B cell (primary cell): Measurements from ENCODE around the gene CCL23. TPM values are rescaled to one million over a fixed set of nuclear protein-coding genes. Genes with fewer than 3 reads are reported as not detected.

Experiments
- ATAC-seq: fragments of 200-7000 bp; cut with Tn5 transposase; one replicate; pipeline ENCODE4 v1.10.0; 2021; ENCODE audit warnings: low read depth, mild to moderate bottlenecking, moderate number of reproducible peaks, moderate library complexity
- CTCF ChIA-PET: fragments of 350-600 bp; sonication (Branson Sonifier 250); formaldehyde crosslinking; loops from one replicate; lab custom pipeline; 2021; ENCODE audit warnings: antibody characterized with exemption, inconsistent platforms; lab: Charles Lee
- POLR2A ChIA-PET: fragments of 350-600 bp; sonication (Branson Sonifier 250); formaldehyde crosslinking; loops from one replicate; lab custom pipeline; 2021; ENCODE audit warnings: antibody characterized with exemption; lab: Charles Lee
- DNase-seq: peaks from one replicate; pipeline ENCODE4 v3.0.0; 2013
- H2AFZ ChIP-seq: 2 replicates; pipeline ENCODE4 v1.6.1; 2012; ENCODE audit warnings: mild to moderate bottlenecking, low read depth, low read length; ENCODE audit not compliant: insufficient read depth, poor library complexity, severe bottlenecking
- H3K27ac ChIP-seq, 2 donors: 1 replicate in 1 of 2; 2 replicates in 1 of 2; pipeline ENCODE4 v1.5.1; 2012 to 2013; ENCODE audit warnings: low read length in 2 of 2, mild to moderate bottlenecking in 2 of 2, moderate library complexity in 1 of 2
- H3K27me3 ChIP-seq, 4 experiments: fragments of 200-600 bp in 1 of 4; sonication (generic) in 1 of 4; replicated peaks in 1 of 4; 1 replicate in 2 of 4; 2 replicates in 2 of 4; pipeline versions ENCODE4 v1.6.1 to v1.7.0; 2013 to 2016; ENCODE audit warnings: low read length in 3 of 4, mild to moderate bottlenecking in 2 of 4, mixed read lengths in 1 of 4, moderate library complexity in 1 of 4; ENCODE audit not compliant: insufficient read depth in 4 of 4, control insufficient read depth in 3 of 4; ENCODE audit errors: control extremely low read depth in 1 of 4
- H3K36me3 ChIP-seq, 2 experiments: replicated peaks in 1 of 2; 1 replicate in 1 of 2; 2 replicates in 1 of 2; pipeline versions ENCODE4 v1.6.1 to v1.7.1; 2013; ENCODE audit warnings: low read length in 1 of 2; ENCODE audit not compliant: insufficient read depth in 2 of 2, control insufficient read depth in 1 of 2; ENCODE audit errors: control extremely low read depth in 1 of 2, extremely low read depth in 1 of 2
- H3K4me1 ChIP-seq, 2 donors: fragments of 200-600 bp in 1 of 2; sonication (generic) in 1 of 2; 1 replicate in 1 of 2; 2 replicates in 1 of 2; pipeline versions ENCODE4 v1.5.1 to v1.6.1; 2013 to 2017; ENCODE audit warnings: low read length in 2 of 2; ENCODE audit not compliant: control insufficient read depth in 2 of 2, insufficient read depth in 2 of 2
- H3K4me2 ChIP-seq: replicated peaks from 2 replicates; pipeline ENCODE3; 2012; ENCODE audit warnings: mild to moderate bottlenecking, low read depth, low read length; ENCODE audit not compliant: poor library complexity, severe bottlenecking
- H3K4me3 ChIP-seq, 5 experiments: fragments of 200-600 bp in 1 of 5; sonication (generic) in 1 of 5; 1 replicate in 3 of 5; 2 replicates in 2 of 5; pipeline versions ENCODE4 v1.5.1 to v1.7.0; 2011 to 2016; ENCODE audit warnings: low read length in 4 of 5, mild to moderate bottlenecking in 4 of 5, low read depth in 2 of 5, control low read depth in 1 of 5, moderate library complexity in 1 of 5; ENCODE audit not compliant: insufficient read depth in 1 of 5; ENCODE audit errors: control extremely low read depth in 1 of 5, extremely low read depth in 1 of 5
- H3K79me2 ChIP-seq: fragments of 200-600 bp; sonication (generic); one replicate; pipeline ENCODE4 v1.6.0; 2016; ENCODE audit warnings: low read length; ENCODE audit not compliant: control insufficient read depth, insufficient read depth
- H3K9ac ChIP-seq: fragments of 200-600 bp; sonication (generic); 2 replicates; pipeline ENCODE4 v1.6.1; 2017; ENCODE audit warnings: mild to moderate bottlenecking, low read length, moderate library complexity
- H3K9me3 ChIP-seq, 3 donors: one replicate each; pipeline versions ENCODE4 v1.6.1 to v1.7.1; 2013; ENCODE audit warnings: low read length in 2 of 3; ENCODE audit not compliant: control insufficient read depth in 2 of 3, insufficient read depth in 1 of 3; ENCODE audit errors: control extremely low read depth in 1 of 3
- H4K20me1 ChIP-seq: 2 replicates; pipeline ENCODE4 v1.6.0; 2012; ENCODE audit warnings: mild to moderate bottlenecking, low read length; ENCODE audit not compliant: insufficient read depth, control insufficient read depth, poor library complexity, severe bottlenecking
- H3K27ac Mint-ChIP-seq: one replicate; pipeline ENCODE4 v1.8.0; 2021; ENCODE audit warnings: mixed read lengths
- H3K27me3 Mint-ChIP-seq: one replicate; pipeline ENCODE4 v1.8.0; 2021; ENCODE audit warnings: mixed read lengths
- H3K4me1 Mint-ChIP-seq: one replicate; pipeline ENCODE4 v1.8.0; 2021; ENCODE audit warnings: mixed read lengths
- H3K4me3 Mint-ChIP-seq: one replicate; pipeline ENCODE4 v1.8.0; 2021; ENCODE audit warnings: mixed read lengths
- H3K9me3 Mint-ChIP-seq: one replicate; pipeline ENCODE4 v1.8.0; 2022; ENCODE audit warnings: mixed read lengths; ENCODE audit not compliant: insufficient read depth
- CTCF ChIP-seq: fragments of 200-600 bp; IDR thresholded peaks from one replicate; pipeline ENCODE4 v1.8.0; 2022; ENCODE audit warnings: antibody characterized with exemption, mild to moderate bottlenecking
- EZH2 ChIP-seq: IDR thresholded peaks from 2 replicates; pipeline ENCODE4 v1.6.1; 2012; ENCODE audit warnings: borderline replicate concordance, low read depth, mild to moderate bottlenecking, moderate library complexity, low read length; ENCODE audit not compliant: insufficient read depth, poor library complexity, severe bottlenecking
- WGBS: methylation state at CpG from one replicate; pipeline ENCODE4 v1.1.5; 2013; ENCODE audit warnings: missing lambda C conversion rate; ENCODE audit not compliant: insufficient coverage; 5-methylcytosine and 5-hydroxymethylcytosine counted together
- intact Hi-C: fragments of 100-400 bp; cut with micrococcal nuclease; formaldehyde crosslinking; loops from one replicate; pipeline ENCODE4 v1.10.0; 2022
- polyA plus RNA-seq: library from polyadenylated mRNA; depleted of rRNA; stranded (reverse); fragments of >200 nt; gene quantifications from 2 replicates; pipeline ENCODE4 v1.2.3, GENCODE V29; 2012
- total RNA-seq, 2 donors: library from RNA; stranded (reverse); fragments of 120-200 nt in 1 of 2; gene quantifications; 1 replicate in 1 of 2; 2 replicates in 1 of 2; pipeline versions ENCODE4 v1.2.3 to v1.2.4, GENCODE V29; 2013 to 2022

The CCL23 gene
- total and polyA plus RNA-seq, 2 donors (not counting 1 experiment from before 2014, with no cell fraction given) = 0.61 TPM; not detected in 1

GRCh38 chr17:35972945-35973332 lies 44.8 kb downstream of the CCL23 start:
- POLR2A ChIA-PET = no interaction called here

DNA sequence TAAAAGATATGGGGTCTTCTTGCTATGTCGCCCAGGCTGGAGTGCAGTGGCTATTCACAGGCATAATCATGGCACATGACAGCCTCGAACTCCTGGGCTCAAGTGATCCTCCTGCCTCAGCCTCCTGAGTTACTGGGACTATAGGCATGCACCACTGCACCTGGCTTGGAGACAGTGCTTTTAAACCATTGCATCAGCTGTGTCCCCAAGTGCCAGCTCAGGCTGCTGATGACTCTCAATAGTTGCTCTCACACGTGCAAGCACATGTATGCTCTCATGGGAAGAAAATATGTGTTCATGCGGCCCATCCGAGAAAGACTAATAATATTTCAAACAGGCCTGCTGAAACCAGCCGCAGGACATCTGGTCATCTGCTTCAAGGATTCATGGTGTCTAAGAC lies 45.2 kb downstream of the CCL23 start:
- CTCF ChIA-PET = interaction anchor here (1.9 to 15.7 kb wide), 4 partner anchors 10 to 510 kb away, joined by 4 to 639 read pairs (median 49); partner anchors contain the start of gene CCL16

More at GRCh38 chr17:35972945-35973332, 44.8 kb downstream of the CCL23 start:
- ATAC-seq (no peak), DNase-seq (no peak)
- H3K4me1 Mint-ChIP-seq = peaks cover 16% of the 10 kb centered on the region
- no peaks in the 10 kb centered on the region for H3K9me3 Mint-ChIP-seq
- H3K27ac ChIP-seq = no peak overlapping the region
- no peaks in the 10 kb centered on the region for H4K20me1 ChIP-seq
- intact Hi-C loops = no loop called here
- no peak overlapping the region for H3K27ac Mint-ChIP-seq
- H3K27me3 ChIP-seq = no peaks in the 10 kb centered on the region
- CTCF ChIA-PET = interaction anchor here (1.0 to 15.7 kb wide), 6 partner anchors 10 to 513 kb away, joined by 3 to 639 read pairs (median 15); partner anchors contain the start of genes CCL16 and ZNHIT3
- no peaks in the 10 kb centered on the region for H3K36me3 ChIP-seq
- H3K4me3 Mint-ChIP-seq = no peak overlapping the region
- peaks cover 4 to 5% of the 10 kb centered on the region in 2 donors for H3K4me1 ChIP-seq
- WGBS = 90% methylated on average over 3 of the region's 4 CpGs
- no peaks in the 10 kb centered on the region for H3K79me2 ChIP-seq
- H2AFZ ChIP-seq = no peak overlapping the region
- no peak for TF ChIP-seq EZH2
- TF ChIP-seq CTCF = no peak
- H3K27me3 Mint-ChIP-seq = peaks cover 18% of the 10 kb centered on the region
- H3K4me2 ChIP-seq = no peak overlapping the region
- H3K9me3 ChIP-seq = no peaks in the 10 kb centered on the region
- no peak overlapping the region for H3K9ac ChIP-seq
- H3K4me3 ChIP-seq = no peak overlapping the region

More for the DNA sequence above, 45.2 kb downstream of the CCL23 start:
- no peaks in the 10 kb centered on the region for H3K79me2 ChIP-seq
- no peak overlapping the region for H3K4me3 ChIP-seq
- H2AFZ ChIP-seq = no peak overlapping the region
- intact Hi-C loops = no loop called here
- no peak overlapping the region for H3K9ac ChIP-seq
- H3K4me1 ChIP-seq = peaks cover 4 to 5% of the 10 kb centered on the region in 2 donors
- Mint-ChIP-seq H3K4me1 (peaks cover 13% of the 10 kb centered on the region), H3K27ac (no peak overlapping the region), H3K9me3 (no peaks in the 10 kb centered on the region), H3K4me3 (no peak overlapping the region), H3K27me3 (peaks cover 21% of the 10 kb centered on the region)
- H3K4me2 ChIP-seq = no peak overlapping the region
- no peaks in the 10 kb centered on the region for H3K9me3 ChIP-seq
- WGBS = 84% methylated on average over 6 of the region's 6 CpGs
- no peaks in the 10 kb centered on the region for H3K27me3 ChIP-seq
- DNase-seq (no peak), ATAC-seq (no peak)
- POLR2A ChIA-PET = no interaction called here
- no peaks in the 10 kb centered on the region for H3K36me3 ChIP-seq
- H3K27ac ChIP-seq = no peak overlapping the region
- TF ChIP-seq EZH2 (no peak), CTCF (no peak)
- H4K20me1 ChIP-seq = no peaks in the 10 kb centered on the region
